HG03097 (cell line): ENCODE data around the gene IFT25.

Experiments
- ATAC-seq: cut with Tn5 transposase; IDR thresholded peaks from one replicate; pipeline ENCODE4 v1.9.1; 2021; ENCODE audit not compliant: unreplicated experiment, low FRiP score

Gene IFT25

DNA sequence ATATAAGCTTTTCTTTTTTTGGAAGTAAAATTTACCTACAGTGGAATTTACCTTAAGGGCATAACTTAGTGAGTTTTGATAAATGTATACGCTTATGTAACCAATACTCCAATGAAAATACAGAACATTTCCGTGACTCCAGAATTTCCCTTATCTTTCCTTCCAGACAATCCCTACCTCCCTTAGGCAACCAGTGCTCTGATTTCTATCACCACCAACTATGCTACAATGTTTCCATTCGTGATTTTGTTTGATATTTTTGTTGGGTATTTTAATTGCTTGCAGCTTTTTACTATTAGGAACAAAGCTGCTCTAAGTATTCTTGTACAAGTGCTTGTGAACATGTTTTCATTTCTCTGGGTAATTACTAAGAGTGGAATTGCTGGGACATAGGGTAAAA lies 14.6 kb downstream of the IFT25 start:
- no peak for ATAC-seq

DNA sequence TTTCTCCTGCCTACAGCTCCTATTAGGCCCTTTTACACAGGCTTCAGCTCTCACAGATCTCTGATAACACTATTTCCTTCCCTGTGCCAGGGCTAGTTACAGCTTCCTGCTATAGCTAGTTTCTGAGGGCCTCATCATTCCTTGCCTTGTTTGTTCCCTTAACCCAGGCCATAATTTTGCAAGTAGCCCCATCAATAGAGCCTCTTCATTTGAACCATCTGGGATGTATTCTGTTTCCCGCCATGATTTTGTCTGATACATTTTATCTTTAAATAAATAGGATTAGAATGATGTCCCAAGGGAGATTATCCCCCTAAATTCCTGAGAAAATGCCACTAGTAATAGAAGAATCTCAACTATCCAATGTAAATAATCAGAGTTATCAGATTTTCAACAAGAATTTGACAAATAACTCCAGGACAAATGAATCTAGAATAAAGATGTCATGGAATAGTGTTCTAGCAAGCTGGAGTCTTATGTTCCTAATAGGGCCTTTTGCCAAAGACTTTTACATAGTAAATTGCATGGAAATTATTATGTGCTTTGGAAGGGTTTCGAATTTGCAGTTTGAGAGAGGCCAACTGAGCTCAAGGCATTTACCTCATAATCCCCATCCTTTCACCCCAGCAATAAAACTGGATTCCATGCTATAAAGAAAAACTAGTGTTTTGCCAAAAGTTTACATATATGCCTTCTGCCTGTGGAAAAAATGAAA lies 16.1 kb downstream of the IFT25 start:
- no peak for ATAC-seq

DNA sequence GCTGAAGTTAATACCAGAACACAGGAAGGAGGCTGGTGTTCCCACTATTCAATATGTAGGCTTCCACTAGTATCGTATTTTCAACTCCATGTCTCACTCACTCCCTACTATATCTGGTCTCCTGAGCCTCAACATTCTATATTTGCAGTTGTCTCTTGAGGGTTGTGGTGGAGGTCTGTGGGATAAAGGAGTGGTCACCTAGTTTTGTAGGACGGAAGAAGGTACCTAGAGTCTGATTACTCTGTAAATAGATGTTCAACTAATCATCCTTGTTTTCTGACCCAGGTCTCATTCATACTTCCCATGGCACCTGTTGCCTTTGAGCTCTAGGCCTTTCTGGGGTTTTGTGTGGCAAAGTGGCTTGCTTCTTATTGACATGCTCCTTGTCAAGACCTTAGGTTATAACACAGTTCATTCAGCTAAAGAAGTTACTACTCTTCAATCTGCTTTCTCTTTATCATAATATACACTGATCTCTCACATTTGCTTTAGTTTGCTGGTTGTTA lies 18.1 kb downstream of the IFT25 start:
- no peak for ATAC-seq

DNA sequence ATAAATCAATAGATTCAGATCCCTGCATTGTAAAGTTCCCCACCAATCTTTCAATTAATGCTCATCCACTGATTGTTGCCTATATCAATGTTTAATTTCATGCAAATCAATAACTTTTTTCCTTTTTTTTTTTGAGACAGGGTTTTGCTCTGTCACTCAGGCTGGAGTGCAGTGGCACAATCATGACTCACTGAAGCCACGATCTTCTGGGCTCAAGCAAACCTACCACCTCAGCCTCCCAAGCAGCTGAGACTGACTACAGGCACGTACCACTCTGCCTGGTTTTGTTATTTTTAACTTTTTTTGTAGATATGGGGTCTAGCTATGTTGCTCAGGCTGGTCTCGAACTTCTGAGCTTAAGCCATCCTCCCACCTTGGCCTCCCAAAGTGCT lies 25.8 kb downstream of the IFT25 start:
- no peak for ATAC-seq

DNA sequence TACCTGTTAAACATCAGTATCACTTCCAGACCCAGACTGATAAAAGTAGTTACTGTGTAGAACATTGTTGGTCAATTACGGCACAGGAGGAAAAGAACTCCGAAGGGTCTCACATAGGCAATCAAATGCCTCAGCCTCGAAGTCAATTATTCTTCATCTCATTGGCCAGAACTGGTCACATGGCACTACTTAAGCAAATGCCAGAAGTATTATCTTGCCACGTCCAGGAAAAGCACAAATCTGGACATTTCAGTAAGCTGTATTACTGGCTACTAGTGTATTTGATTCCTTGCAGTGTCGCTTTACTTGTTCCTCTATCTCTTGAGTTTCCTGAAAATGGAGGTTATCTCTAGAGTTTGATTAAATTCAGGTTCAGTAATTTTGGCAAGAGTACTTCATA lies 27.2 kb downstream of the IFT25 start:
- no peak for ATAC-seq

DNA sequence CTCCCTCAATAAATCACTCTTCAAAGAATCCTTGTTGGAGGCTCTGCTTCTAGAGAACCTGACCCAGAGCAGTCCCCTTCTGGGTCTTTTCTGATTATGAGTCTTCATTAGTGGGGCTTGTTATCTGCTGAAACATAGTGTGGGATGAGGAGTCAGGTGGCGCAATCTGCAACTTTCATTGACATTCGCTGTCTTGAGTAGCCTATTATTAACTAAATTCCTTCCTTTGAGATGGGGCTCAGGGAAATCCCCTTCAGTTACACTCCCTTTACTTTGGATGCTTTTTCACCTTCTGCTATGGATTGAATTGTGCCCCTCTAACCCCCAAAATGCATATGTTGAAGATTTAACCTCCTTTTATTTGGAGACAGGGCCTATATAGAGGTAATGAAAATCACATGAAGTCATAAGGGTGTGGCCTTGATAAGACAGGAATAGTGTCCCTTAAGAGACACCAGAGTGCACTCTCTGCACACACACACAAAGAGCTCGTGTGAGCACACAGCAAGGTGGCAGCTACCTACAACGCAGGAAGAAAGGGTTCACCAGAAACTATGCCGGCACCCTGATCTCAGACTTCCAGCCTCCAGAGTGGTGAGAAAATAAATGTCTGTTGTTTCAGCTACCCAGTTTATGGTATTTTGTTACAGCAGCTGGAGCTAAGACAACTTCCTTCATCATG lies 32.0 kb downstream of the IFT25 start:
- ATAC-seq: no peak

DNA sequence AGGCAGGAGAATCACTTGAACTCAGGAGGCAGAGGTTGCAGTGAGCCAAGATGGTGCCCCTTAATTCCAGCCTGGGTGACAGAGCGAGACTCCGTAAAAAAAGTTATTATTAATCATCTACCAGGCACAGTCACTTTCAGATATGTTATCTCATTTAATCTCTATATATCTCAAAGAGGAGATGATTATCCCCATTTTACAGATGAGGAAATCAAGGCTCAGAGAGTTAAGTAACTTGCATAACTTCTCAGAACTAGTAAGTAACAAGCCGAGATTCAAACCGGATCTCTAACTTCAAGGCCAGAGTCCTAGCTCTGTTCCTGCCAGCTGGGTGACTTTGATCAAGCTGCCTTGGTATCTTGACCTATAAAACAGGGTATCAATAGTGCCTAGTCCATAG lies 34.1 kb downstream of the IFT25 start:
- no peak for ATAC-seq

DNA sequence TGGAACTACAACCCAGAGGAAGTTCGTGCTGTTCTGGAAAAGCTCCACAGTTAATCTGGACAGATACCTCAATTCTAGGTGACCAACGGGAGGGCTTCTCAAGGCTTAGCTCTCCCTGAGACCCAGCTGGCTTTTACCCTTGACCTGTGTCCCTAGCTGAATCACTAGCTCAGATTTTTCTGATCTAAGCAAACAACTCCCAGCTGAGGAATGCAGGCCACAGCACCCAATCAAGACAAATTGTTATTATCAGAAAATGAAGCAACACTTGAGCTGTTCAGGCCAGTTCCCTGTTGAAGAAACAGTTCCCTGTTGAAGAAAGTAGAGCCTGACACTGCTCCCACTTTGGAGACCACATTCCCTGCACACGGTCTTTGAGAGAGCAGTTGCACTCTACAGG lies 35.6 kb downstream of the IFT25 start:
- ATAC-seq: no peak

DNA sequence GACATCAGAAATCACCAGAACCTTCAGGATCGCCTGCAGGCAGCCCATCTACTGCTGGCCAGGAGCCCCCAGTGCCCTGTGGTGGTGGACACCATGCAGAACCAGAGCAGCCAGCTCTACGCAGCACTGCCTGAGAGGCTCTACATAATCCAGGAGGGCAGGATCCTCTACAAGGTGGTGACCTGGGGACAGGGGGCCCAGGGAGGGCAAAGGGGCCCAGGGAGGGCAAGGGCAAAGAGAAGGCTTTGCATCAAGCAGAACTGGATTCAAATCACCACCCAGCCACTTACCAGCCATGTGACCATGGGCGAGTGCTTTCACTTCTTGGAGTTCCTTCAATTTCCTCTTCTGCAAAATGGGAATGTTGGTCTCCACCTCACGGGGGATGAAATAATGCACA lies 39.4 kb downstream of the IFT25 start:
- ATAC-seq: no peak

DNA sequence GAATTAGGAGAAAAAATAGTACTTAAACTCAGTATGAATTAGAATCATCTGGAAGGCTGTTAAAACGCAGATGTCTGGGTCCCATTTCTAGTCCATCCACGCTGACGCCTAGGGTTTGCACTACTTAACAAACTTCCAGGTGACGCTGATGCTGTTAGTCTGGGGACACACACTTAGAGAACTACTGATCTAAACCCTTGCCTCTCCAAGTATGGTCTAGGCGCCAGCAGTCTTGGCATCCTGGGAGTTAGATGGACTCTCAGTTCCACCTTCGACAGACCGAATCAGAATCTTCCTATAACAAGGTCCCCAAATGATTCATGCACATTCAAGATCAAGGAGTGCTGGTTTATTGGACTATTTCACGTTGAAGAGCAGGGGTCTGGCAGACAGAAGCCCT lies 40.0 kb downstream of the IFT25 start:
- no peak for ATAC-seq

DNA sequence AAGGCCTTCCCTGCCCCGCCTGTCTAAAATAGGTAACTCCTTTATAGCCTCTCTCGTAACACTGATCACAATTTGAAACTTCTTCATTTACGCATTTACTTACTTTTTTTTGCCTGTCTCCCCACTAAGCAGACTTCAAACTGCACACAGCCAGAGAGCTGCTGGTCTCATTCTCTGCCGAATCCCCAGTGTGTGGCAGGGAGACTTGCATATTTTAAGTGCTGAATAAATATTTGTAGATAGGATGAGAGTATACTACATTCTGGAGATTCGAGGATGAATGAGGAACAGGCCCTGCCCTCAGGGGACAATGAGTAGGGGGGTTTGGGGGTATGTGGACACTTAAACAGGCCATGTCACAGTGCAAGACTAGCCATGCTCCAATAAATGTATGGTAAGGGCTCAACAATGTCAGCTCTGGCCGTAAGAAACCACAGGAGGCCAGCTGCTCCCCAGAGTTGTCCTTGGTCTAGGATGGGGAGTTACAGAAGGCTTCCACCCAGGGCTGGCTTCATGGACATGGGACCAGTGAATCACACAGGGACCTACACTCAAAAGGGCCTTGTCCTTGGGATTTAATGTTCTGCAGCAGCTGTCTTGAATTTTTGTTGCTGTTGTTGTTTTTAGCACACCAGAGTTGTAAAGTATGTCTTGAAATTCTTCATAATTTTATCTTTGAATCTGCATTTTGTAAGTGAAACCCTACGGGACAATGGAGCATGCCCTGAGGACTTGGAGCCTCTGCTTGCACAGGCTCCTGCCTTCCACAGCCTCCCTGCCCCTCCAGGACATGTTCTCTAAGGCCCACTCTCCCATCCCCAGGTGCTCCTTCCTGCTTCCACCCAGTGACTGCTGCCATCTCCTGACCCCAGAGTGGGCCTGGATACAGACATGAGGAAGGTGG lies 43.0 kb downstream of the IFT25 start:
- no peak for ATAC-seq

DNA sequence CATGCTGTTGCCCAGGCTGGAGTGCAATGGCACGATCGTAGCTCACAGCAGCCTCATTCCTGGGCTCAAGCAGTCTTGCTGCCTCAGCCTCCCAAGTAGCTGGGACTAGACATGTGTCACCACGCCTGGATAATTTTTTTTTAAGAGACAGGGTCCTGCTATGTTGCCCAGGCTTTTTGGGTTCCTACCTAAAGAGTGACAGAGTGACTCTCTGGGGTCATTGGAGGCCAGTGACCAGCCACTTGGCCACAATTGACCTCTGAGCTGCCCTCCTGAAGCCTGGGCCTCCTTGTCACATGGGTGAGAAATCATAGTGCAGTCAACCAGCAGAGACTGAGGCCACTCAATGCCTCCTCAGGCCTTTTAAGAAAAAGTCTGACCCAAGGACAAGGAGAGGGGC lies 45.8 kb downstream of the IFT25 start:
- ATAC-seq: no peak

DNA sequence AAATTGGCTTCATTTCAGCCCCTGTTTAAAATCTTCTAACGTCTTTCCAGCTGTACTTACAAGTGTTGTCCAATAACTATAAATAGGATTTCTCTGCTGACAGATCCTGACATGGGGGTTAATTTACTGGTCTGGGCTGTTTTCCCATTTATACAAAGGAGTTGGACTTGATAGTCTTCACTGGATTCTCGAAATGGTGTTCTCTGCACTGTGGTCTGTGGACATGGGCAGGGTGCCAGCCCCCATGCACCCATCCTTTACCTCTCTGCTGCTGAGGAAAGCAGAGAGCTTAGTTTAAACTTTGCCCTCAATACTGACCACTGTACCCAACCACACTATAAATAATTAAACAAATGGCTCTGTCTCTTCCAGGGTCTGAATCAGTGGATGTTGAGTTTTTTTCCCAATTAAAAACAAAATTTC lies 46.3 kb downstream of the IFT25 start:
- no peak for ATAC-seq

DNA sequence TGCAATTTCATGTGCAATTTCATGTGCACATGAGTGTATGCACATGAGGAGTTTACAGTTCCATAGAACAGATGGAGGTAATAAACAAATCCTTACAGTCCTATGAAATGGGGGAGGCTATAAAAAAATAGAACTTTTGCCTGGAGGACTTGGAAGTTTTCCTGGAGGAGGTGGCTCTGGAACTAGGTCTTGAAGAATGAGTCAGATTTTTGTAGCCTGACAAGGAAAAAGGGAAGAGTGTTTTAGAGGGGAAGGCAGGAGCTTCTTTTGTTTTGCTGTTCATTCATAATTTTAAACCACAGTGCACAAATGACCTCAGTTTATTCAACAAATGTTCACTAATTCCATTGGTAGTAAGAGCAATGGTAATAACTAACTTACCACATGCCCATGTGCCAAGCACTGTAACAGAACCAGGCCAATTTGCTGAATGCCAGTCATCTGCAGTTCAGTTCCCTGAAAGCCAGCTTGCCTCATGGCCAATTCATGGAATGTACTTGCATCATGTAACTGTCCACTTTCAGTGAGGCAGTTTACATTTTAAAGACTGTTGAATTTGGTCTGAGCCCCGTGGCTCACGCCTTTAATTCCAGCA lies 48.8 kb downstream of the IFT25 start:
- no peak for ATAC-seq

DNA sequence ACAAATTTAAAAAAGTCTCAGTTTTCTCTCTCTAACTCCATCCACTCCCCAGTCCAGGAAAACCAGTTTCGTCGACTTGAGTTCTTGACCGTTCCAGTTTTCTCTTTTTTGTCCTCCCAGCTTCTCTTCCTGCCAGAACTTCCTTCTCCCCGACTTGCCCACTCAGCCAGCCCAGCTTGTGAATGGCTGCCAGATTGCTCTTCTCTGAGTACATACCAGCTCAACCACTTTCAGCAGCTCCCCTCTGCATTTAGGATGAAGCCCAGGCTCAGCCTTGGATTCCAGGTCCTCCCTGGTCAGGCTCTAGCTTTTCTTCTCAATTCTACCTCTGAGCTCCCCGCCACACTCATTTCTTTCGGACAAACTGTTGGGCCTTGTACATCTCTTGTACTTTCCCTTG lies 50.1 kb downstream of the IFT25 start:
- no peak for ATAC-seq

DNA sequence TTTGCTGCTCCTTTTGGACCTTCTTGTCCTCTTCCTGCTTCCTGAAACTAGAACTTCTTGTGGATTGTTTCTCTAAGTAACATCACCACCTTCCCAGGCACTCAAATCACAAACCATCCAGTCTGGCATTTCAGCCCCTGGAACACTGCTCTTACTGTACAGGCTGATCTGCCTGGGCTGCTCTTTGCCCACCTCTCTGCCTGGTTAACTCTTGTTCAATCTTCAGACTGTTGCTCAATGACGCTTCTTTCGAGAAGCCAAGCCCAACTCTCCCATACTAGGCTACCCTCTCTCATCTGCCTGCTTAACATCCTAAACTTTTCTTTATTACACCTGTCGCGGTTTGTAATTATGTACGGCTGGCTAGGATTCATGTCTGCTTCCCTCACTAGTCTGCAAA lies 50.9 kb downstream of the IFT25 start:
- no peak for ATAC-seq

DNA sequence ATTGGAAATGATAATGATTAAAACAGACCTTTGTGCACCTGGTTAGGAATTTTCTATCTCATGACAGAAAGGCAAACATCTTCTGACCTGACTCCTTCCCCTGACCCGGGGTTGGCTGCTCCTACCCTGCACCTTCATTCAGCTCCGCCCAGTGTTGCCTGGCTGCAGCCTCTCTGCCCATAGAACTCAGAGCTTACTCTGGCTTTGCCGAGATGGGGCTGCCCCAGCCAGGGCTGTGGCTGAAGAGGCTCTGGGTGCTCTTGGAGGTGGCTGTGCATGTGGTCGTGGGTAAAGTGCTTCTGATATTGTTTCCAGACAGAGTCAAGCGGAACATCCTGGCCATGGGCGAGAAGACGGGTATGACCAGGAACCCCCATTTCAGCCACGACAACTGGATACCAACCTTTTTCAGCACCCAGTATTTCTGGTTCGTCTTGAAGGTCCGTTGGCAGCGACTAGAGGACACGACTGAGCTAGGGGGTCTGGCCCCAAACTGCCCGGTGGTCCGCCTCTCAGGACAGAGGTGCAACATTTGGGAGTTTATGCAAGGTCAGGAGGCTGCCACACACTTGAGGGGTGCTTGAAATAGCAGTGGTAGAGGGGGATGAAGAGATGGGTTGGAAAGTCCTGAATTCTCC lies 51.4 kb downstream of the IFT25 start, which contains the start of gene DIO1:
Gene DIO1 (plus strand): TSS at position 189 of the 638 bp plus-strand sequence. CDS start 24 bp downstream, at position 213.
- no peak for ATAC-seq

DNA sequence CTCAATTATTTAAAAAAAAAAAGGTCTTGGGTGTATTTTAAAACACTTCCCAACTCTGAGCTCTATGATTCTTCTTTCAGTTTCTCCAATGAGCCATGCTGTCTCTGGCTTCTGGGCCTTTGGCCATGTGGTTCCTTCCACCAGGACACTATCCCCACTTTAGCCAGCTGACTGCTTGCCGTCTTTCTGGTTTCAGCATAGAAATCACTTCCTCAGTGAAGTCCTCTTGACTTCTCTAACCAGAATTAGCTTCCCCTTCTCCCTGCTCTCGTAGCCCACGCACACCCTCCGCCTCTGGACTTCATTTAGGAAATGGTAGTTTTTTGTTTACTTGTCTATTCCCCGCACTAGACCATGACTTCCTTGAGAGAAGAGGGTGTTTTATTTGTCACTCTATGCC lies 52.6 kb downstream of the IFT25 start:
- ATAC-seq: no peak

DNA sequence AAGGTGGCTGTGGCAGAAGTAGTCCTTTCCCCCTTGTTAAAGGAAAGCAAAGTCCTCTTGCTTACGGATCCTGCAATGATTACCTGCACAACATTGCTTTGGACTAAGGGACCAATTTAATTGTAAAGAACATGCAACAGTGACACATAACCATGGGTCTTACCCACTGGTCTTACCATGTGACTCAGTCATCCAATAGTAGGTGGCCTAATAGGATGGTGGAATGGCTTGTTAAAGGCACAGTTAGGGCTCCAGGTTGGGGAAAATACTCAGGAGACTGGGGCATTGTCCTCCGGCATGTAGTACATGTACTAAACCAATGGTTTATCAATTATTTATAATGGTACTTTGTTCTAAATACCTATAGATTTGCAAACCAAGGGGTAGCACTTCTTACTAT lies 53.8 kb downstream of the IFT25 start:
- no peak for ATAC-seq

DNA sequence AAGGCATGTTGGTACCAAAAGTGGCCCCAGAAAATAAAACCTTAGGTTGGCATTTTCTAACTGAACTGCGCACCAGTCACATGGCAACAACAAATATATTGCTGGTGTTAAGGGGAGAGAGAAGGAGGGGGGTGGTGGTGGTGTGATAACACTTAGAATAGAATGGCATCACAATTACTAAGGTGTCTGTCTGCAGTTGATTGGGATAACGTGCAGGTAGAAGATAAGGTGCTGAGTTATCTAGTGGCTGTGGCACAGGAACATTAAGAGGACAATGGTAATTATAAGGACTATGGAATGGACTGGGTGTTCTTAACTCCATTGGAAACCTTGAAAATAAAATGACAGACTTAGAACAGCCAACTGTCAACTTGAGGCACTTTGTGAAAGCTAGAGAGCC lies 54.5 kb downstream of the IFT25 start:
- no peak for ATAC-seq
